Stimulated activated CD8-positive, alpha-beta memory T cell treated with anti-CD3 and anti-CD28 coated beads, Interleukin-2, amount 100 ng/mL, for 48 hours (primary cell): Measurements from ENCODE around the gene CD151.
A peak's percentile ranks its signal among the peaks of the same experiment; 100 is the strongest.

Experiments
- DNase-seq, 2 donors: peaks; one replicate each; pipeline ENCODE4 v3.0.0-alpha.2; 2020; ENCODE audit warnings: low read depth in 2 of 2

CD151 gene

GRCh38 chr11:829176-829846 lies 3.4 kb upstream of the CD151 start:
- no peak for DNase-seq

- no peak for DNase-seq
Observed at GRCh38 chr11:829847-830294, 2.9 kb upstream of the CD151 start.

- DNase-seq: peak; percentile 64 to 75
Observed at GRCh38 chr11:830295-831117, 2.2 kb upstream of the CD151 start.

- no peak for DNase-seq
Observed at GRCh38 chr11:831118-831864, 1.5 kb upstream of the CD151 start.

GRCh38 chr11:831961-832528 lies 707 bp upstream of the CD151 start:
- no peak for DNase-seq

GRCh38 chr11:833114-833791 lies 501 bp downstream of the CD151 start:
- DNase-seq: no peak

GRCh38 chr11:833849-834311 lies 1.1 kb downstream of the CD151 start:
- DNase-seq: no peak

- no peak for DNase-seq
Observed at GRCh38 chr11:834371-835316, 1.9 kb downstream of the CD151 start.

- DNase-seq: no peak
Observed at GRCh38 chr11:836274-836673, 3.5 kb downstream of the CD151 start.

GRCh38 chr11:836700-837099 lies 3.9 kb downstream of the CD151 start:
- no peak for DNase-seq

GRCh38 chr11:837189-837989 lies 4.6 kb downstream of the CD151 start:
- DNase-seq: no peak

GRCh38 chr11:837990-838307 lies 5.2 kb downstream of the CD151 start:
- no peak for DNase-seq

- DNase-seq: no peak
Observed at GRCh38 chr11:838441-839279, 5.9 kb downstream of the CD151 start.

GRCh38 chr11:839280-839623 lies 6.5 kb downstream of the CD151 start:
- no peak for DNase-seq

GRCh38 chr11:839875-840617 lies 7.3 kb downstream of the CD151 start:
- no peak for DNase-seq

GRCh38 chr11:841981-842369 lies 9.2 kb downstream of the CD151 start:
- no peak for DNase-seq

GRCh38 chr11:842370-843002 lies 9.7 kb downstream of the CD151 start, which contains the start of the genes POLR2L and TSPAN4:
Gene POLR2L (minus strand): TSS chr11:842529. CDS start chr11:842508, 21 bp downstream.
Gene TSPAN4 (plus strand): TSS chr11:842852. CDS start chr11:850305, 7,453 bp downstream.
- DNase-seq: peak; percentile 84
